Measurements from ENCODE around the gene RFX5.

- TF ChIP-seq ZNF263 (CRISPR knock-in tag; IDR thresholded peaks at IDR 0.05; ENCODE audit: borderline replicate concordance) (no peak), ZBTB7A (IDR thresholded peaks at IDR 0.05; ENCODE audit: borderline replicate concordance, control insufficient read depth, low read depth, low read length) (no peak), GATA2 (CRISPR knock-in tag; IDR thresholded peaks at IDR 0.05) (no peak)
Observed at GRCh38 chr1:151362308-151363155, 15.5 kb upstream of the RFX5 start.

All from K562 (cell line).